ENCODE data around the gene EFCAB8.

Gene EFCAB8

DNA sequence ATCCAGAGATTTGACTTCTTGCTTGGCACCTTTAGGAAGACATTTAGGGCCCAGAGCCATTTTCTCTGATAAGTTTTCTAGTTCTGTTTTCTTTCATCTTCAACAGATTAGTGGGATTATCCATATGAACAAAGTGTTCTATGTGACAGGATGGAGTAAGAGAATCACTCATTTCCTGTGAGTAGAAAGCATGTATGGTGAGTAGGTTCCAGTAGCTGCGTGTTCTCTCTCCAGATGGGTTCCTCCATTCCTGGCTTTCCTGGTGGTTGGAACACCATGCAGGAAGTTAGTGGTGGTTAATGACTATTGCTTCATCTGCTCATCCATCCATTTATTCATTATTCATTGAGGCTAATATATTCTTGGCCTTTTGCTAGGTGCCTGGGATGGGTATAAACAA, 54.0 kb downstream of the EFCAB8 start:
- Histone ChIP-seq H3K23ac (ENCODE audit: low read length in 2 of 2) (no peak overlapping the region), H2AFZ (ENCODE audit: low read depth, low read length) (no peak overlapping the region), H4K91ac (ENCODE audit: low read length) (no peak overlapping the region), H3K27ac (ENCODE audit: low read length, poor library complexity, severe bottlenecking) (no peak overlapping the region), H2AK5ac (ENCODE audit: low read length, severe bottlenecking) (no peak overlapping the region), H3K9me3 (ENCODE audit: control insufficient read depth, low read length) (peaks cover 33% of the 10 kb centered on the region), H3K36me3 (ENCODE audit: control insufficient read depth in 1 of 2, insufficient read depth in 2 of 2, low read depth in 1 of 2, low read length in 2 of 2) (no peaks in the 10 kb centered on the region), H2BK12ac (ENCODE audit: low read length in 2 of 2) (no peak overlapping the region), H3K14ac (ENCODE audit: low read length in 2 of 2) (no peak overlapping the region), H2BK120ac (ENCODE audit: low read depth, low read length) (no peak overlapping the region), H3K4ac (ENCODE audit: low read depth in 1 of 2, low read length in 2 of 2) (no peak overlapping the region), H3K9ac (ENCODE audit: low read length) (no peak overlapping the region), H3K4me1 (ENCODE audit: control insufficient read depth, insufficient read depth, low read depth, low read length) (no peaks in the 10 kb centered on the region), H3K27me3 (ENCODE audit: control insufficient read depth in 1 of 2, insufficient read depth in 1 of 2, low read length in 2 of 2) (peaks cover 5 to 19% of the 10 kb centered on the region in 2 experiments), H4K8ac (ENCODE audit: low read length) (no peak overlapping the region), H3K4me3 (ENCODE audit: insufficient read depth in 1 of 2, low read depth in 1 of 2, low read length in 2 of 2) (no peak overlapping the region), H3K79me1 (replicated peaks; ENCODE audit: low read length, poor library complexity, severe bottlenecking) (no peaks in the 10 kb centered on the region), H2BK5ac (ENCODE audit: low read depth, low read length, poor library complexity, severe bottlenecking) (no peak overlapping the region), H3K18ac (ENCODE audit: low read depth in 1 of 2, low read length in 2 of 2) (no peak overlapping the region), H3K4me2 (ENCODE audit: low read length, poor library complexity, severe bottlenecking) (no peak overlapping the region), H2BK15ac (ENCODE audit: low read depth, poor library complexity, severe bottlenecking) (no peak overlapping the region)
- no peak for DNase-seq
- 83% methylated on average over 1 of the region's 1 CpG for WGBS

DNA sequence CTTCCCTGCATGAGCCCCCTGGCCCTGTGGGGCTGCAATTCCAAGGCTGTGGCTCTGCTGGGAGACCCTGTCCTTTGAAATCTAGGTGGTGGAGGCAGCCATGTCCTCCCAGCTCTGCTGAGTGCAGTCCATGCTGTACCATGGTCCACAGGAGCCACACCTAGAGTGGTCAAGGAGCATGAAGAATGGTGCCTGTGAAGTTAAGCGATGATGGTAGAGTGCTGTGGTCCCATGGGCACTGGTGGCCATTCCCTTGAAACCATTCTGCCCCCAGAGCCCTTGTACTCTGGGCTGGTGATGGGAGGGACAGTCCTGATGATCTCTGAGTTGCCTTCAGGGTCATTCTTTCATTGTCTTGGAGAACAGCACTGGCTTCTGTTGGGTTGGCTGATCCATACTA, 55.3 kb downstream of the EFCAB8 start:
- Histone ChIP-seq H3K23ac (ENCODE audit: low read length in 2 of 2) (no peak overlapping the region), H3K4me2 (ENCODE audit: low read length, poor library complexity, severe bottlenecking) (no peak overlapping the region)
- WGBS, result 86% methylated on average over 1 of the region's 1 CpG

DNA sequence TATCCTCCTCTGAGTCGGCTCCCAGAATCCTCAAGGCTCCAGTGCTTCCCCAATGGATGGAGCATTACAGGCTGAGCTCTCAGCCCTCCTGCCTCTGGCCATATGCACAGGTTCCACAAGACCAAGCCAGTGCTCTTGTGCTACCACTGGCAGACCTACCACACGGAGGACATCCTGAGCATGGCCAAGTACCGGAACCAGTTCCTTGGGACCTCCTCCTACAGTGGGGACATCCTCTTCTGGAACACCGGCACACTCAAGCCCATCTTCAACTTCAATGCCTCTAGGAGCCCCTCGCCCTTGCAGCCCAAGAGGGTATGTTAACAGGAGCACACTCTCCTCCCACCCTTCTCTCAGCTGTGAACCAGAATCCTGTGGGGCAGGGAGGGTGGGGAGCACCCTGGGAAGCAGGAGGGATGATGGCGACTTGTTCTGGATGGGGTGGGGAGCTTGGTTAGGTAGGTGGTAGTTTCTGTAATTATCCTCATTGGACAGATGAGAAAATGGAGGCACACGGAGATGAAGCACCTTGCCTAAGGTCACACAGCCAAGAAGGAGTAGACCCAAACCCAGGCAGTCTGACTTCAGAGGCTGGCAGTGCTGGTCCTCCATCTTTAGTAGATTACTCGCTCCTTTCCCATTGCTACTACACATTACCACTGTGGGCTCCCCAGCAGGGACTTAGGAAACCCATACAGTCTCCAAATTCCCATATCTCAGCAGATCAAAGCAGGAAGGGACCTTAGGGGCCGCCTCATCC, 58.6 kb downstream of the EFCAB8 start:
- no peak overlapping the region for H3K27ac ChIP-seq (ENCODE audit: low read length, poor library complexity, severe bottlenecking)
- H4K91ac ChIP-seq (ENCODE audit: low read length), result no peak overlapping the region
- H3K23ac ChIP-seq (ENCODE audit: low read length in 2 of 2), result no peak overlapping the region
- H2BK15ac ChIP-seq (ENCODE audit: low read depth, poor library complexity, severe bottlenecking), result no peak overlapping the region
- H3K9me3 ChIP-seq (ENCODE audit: control insufficient read depth, low read length), result peaks cover 33% of the 10 kb centered on the region
- no peak overlapping the region for H3K18ac ChIP-seq (ENCODE audit: low read depth in 1 of 2, low read length in 2 of 2)
- H2AFZ ChIP-seq (ENCODE audit: low read depth, low read length), result no peak overlapping the region
- 70% methylated on average over 7 of the region's 9 CpGs for WGBS
- no peaks in the 10 kb centered on the region for H3K79me1 ChIP-seq (replicated peaks; ENCODE audit: low read length, poor library complexity, severe bottlenecking)
- no peak overlapping the region for H2BK12ac ChIP-seq (ENCODE audit: low read length in 2 of 2)
- H3K4ac ChIP-seq (ENCODE audit: low read depth in 1 of 2, low read length in 2 of 2), result no peak overlapping the region
- no peak overlapping the region for H3K4me3 ChIP-seq (ENCODE audit: insufficient read depth in 1 of 2, low read depth in 1 of 2, low read length in 2 of 2)
- no peak overlapping the region for H3K4me2 ChIP-seq (ENCODE audit: low read length, poor library complexity, severe bottlenecking)
- DNase-seq, result no peak
- no peaks in the 10 kb centered on the region for H3K4me1 ChIP-seq (ENCODE audit: control insufficient read depth, insufficient read depth, low read depth, low read length)
- no peak overlapping the region for H2BK5ac ChIP-seq (ENCODE audit: low read depth, low read length, poor library complexity, severe bottlenecking)
- H3K9ac ChIP-seq (ENCODE audit: low read length), result no peak overlapping the region
- no peak overlapping the region for H3K14ac ChIP-seq (ENCODE audit: low read length in 2 of 2)
- no peak overlapping the region for H2BK120ac ChIP-seq (ENCODE audit: low read depth, low read length)
- no peak overlapping the region for H4K8ac ChIP-seq (ENCODE audit: low read length)
- no peaks in the 10 kb centered on the region for H3K36me3 ChIP-seq (ENCODE audit: control insufficient read depth in 1 of 2, insufficient read depth in 2 of 2, low read depth in 1 of 2, low read length in 2 of 2)
- peaks cover 10 to 20% of the 10 kb centered on the region in 2 experiments for H3K27me3 ChIP-seq (ENCODE audit: control insufficient read depth in 1 of 2, insufficient read depth in 1 of 2, low read length in 2 of 2)
- no peak overlapping the region for H2AK5ac ChIP-seq (ENCODE audit: low read length, severe bottlenecking)

More for the DNA sequence above, 55.3 kb downstream of the EFCAB8 start:
- no peak for DNase-seq
- H3K27ac ChIP-seq (ENCODE audit: low read length, poor library complexity, severe bottlenecking), result no peak overlapping the region
- no peak overlapping the region for H3K14ac ChIP-seq (ENCODE audit: low read length in 2 of 2)
- no peak overlapping the region for H2AK5ac ChIP-seq (ENCODE audit: low read length, severe bottlenecking)
- H4K8ac ChIP-seq (ENCODE audit: low read length), result no peak overlapping the region
- peaks cover 17 to 18% of the 10 kb centered on the region in 2 experiments for H3K27me3 ChIP-seq (ENCODE audit: control insufficient read depth in 1 of 2, insufficient read depth in 1 of 2, low read length in 2 of 2)
- H3K79me1 ChIP-seq (replicated peaks; ENCODE audit: low read length, poor library complexity, severe bottlenecking), result no peaks in the 10 kb centered on the region
- no peak overlapping the region for H3K9ac ChIP-seq (ENCODE audit: low read length)
- no peaks in the 10 kb centered on the region for H3K36me3 ChIP-seq (ENCODE audit: control insufficient read depth in 1 of 2, insufficient read depth in 2 of 2, low read depth in 1 of 2, low read length in 2 of 2)
- no peaks in the 10 kb centered on the region for H3K4me1 ChIP-seq (ENCODE audit: control insufficient read depth, insufficient read depth, low read depth, low read length)
- no peak overlapping the region for H2AFZ ChIP-seq (ENCODE audit: low read depth, low read length)
- no peak overlapping the region for H2BK120ac ChIP-seq (ENCODE audit: low read depth, low read length)
- H3K4ac ChIP-seq (ENCODE audit: low read depth in 1 of 2, low read length in 2 of 2), result no peak overlapping the region
- no peak overlapping the region for H4K91ac ChIP-seq (ENCODE audit: low read length)
- no peak overlapping the region for H3K4me3 ChIP-seq (ENCODE audit: insufficient read depth in 1 of 2, low read depth in 1 of 2, low read length in 2 of 2)
- H3K18ac ChIP-seq (ENCODE audit: low read depth in 1 of 2, low read length in 2 of 2), result no peak overlapping the region
- no peak overlapping the region for H2BK15ac ChIP-seq (ENCODE audit: low read depth, poor library complexity, severe bottlenecking)
- H2BK12ac ChIP-seq (ENCODE audit: low read length in 2 of 2), result no peak overlapping the region
- no peak overlapping the region for H2BK5ac ChIP-seq (ENCODE audit: low read depth, low read length, poor library complexity, severe bottlenecking)
- peaks cover 33% of the 10 kb centered on the region for H3K9me3 ChIP-seq (ENCODE audit: control insufficient read depth, low read length)

DNA sequence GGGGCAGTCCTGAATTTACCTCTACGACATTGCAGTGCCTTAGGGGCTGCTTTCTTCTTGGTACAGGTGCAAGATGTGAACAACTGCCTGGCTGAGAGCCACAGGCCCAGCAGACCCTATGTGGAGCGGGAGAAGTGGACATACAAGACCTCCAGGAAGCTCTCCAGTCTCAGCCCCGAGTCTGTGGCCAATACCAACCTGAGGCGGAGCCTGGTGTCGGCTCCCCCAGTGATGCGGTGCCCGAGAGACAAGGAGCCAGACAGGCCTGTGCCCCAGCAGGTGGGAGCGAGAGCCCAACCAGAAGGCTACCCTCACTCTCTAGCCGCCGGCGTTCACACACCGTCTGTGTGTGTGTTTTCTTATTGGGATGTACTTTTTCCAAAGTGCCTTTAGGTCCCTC, 59.6 kb downstream of the EFCAB8 start:
- peaks cover 33% of the 10 kb centered on the region for H3K9me3 ChIP-seq (ENCODE audit: control insufficient read depth, low read length)
- H3K9ac ChIP-seq (ENCODE audit: low read length), result no peak overlapping the region
- no peak overlapping the region for H3K4me2 ChIP-seq (ENCODE audit: low read length, poor library complexity, severe bottlenecking)
- no peak for DNase-seq
- H2BK15ac ChIP-seq (ENCODE audit: low read depth, poor library complexity, severe bottlenecking), result no peak overlapping the region
- H2BK5ac ChIP-seq (ENCODE audit: low read depth, low read length, poor library complexity, severe bottlenecking), result no peak overlapping the region
- no peak overlapping the region for H2BK12ac ChIP-seq (ENCODE audit: low read length in 2 of 2)
- no peak overlapping the region for H3K27ac ChIP-seq (ENCODE audit: low read length, poor library complexity, severe bottlenecking)
- H4K91ac ChIP-seq (ENCODE audit: low read length), result no peak overlapping the region
- H2AFZ ChIP-seq (ENCODE audit: low read depth, low read length), result no peak overlapping the region
- no peaks in the 10 kb centered on the region for H3K36me3 ChIP-seq (ENCODE audit: control insufficient read depth in 1 of 2, insufficient read depth in 2 of 2, low read depth in 1 of 2, low read length in 2 of 2)
- no peak overlapping the region for H4K8ac ChIP-seq (ENCODE audit: low read length)
- no peak overlapping the region for H3K4ac ChIP-seq (ENCODE audit: low read depth in 1 of 2, low read length in 2 of 2)
- H2BK120ac ChIP-seq (ENCODE audit: low read depth, low read length), result no peak overlapping the region
- no peak overlapping the region for H3K14ac ChIP-seq (ENCODE audit: low read length in 2 of 2)
- H3K4me1 ChIP-seq (ENCODE audit: control insufficient read depth, insufficient read depth, low read depth, low read length), result no peaks in the 10 kb centered on the region
- peaks cover 13 to 25% of the 10 kb centered on the region in 2 experiments for H3K27me3 ChIP-seq (ENCODE audit: control insufficient read depth in 1 of 2, insufficient read depth in 1 of 2, low read length in 2 of 2)
- H3K18ac ChIP-seq (ENCODE audit: low read depth in 1 of 2, low read length in 2 of 2), result no peak overlapping the region
- no peaks in the 10 kb centered on the region for H3K79me1 ChIP-seq (replicated peaks; ENCODE audit: low read length, poor library complexity, severe bottlenecking)
- H3K4me3 ChIP-seq (ENCODE audit: insufficient read depth in 1 of 2, low read depth in 1 of 2, low read length in 2 of 2), result no peak overlapping the region
- H2AK5ac ChIP-seq (ENCODE audit: low read length, severe bottlenecking), result no peak overlapping the region
- 81% methylated on average over 12 of the region's 12 CpGs for WGBS
- no peak overlapping the region for H3K23ac ChIP-seq (ENCODE audit: low read length in 2 of 2)
